Esophagus muscularis mucosa (tissue), 4 donors: ENCODE results near the gene PTRH2. TPM values are rescaled to one million over a fixed set of nuclear protein-coding genes. Genes with fewer than 3 reads are reported as not detected.

Source experiments
- DNase-seq: peaks from one replicate; pipeline ENCODE4 v3.0.0-alpha.2; 2017; ENCODE audit errors: extremely low spot score
- H3K27ac ChIP-seq, 4 donors: fragments of 200-600 bp; sonication (generic); replicated peaks in 1 of 4; 1 replicate in 3 of 4; 2 replicates in 1 of 4; pipeline ENCODE4 v1.5.1; 2016 to 2019; ENCODE audit warnings: mild to moderate bottlenecking in 1 of 4
- H3K27me3 ChIP-seq, 4 donors: fragments of 200-600 bp; sonication (generic); one replicate each; pipeline versions ENCODE4 v1.5.1 to v1.6.0; 2016 to 2019
- H3K36me3 ChIP-seq, 4 donors: fragments of 200-600 bp; sonication (generic); one replicate each; pipeline ENCODE4 v1.5.1; 2016 to 2019
- H3K4me1 ChIP-seq, 4 donors: fragments of 200-600 bp; sonication (generic); one replicate each; pipeline ENCODE4 v1.5.1; 2016 to 2019
- H3K4me3 ChIP-seq, 4 donors: fragments of 200-600 bp; sonication (generic); 1 replicate in 2 of 4; 2 replicates in 2 of 4; pipeline ENCODE4 v1.5.1; 2016 to 2019; ENCODE audit warnings: mild to moderate bottlenecking in 4 of 4, moderate library complexity in 1 of 4
- H3K9me3 ChIP-seq, 4 donors: fragments of 200-600 bp; sonication (generic); 1 replicate in 3 of 4; 2 replicates in 1 of 4; pipeline ENCODE4 v1.5.1; 2016 to 2019
- CTCF ChIP-seq, 3 experiments: fragments of 200-600 bp in 2 of 3; fragments of 450-650 bp in 1 of 3; sonication (generic) in 2 of 3; IDR thresholded peaks; one replicate each; pipeline ENCODE4 v1.5.1; 2017 to 2019; ENCODE audit warnings: antibody characterized with exemption in 3 of 3, mild to moderate bottlenecking in 2 of 3, moderate library complexity in 1 of 3
- EP300 ChIP-seq: sonication (generic); formaldehyde crosslinking; IDR thresholded peaks from one replicate; pipeline ENCODE4 v1.6.1; 2017; ENCODE audit warnings: antibody characterized with exemption
- POLR2A ChIP-seq: fragments of 450-650 bp; IDR thresholded peaks from one replicate; pipeline ENCODE4 v1.6.1; 2017; ENCODE audit warnings: antibody characterized with exemption, moderate library complexity, mild to moderate bottlenecking, low read depth
- POLR2AphosphoS5 ChIP-seq, 2 donors: sonication (generic); formaldehyde crosslinking; IDR thresholded peaks; one replicate each; pipeline ENCODE4 v1.6.1; 2017; ENCODE audit warnings: antibody characterized with exemption in 2 of 2
- WGBS: methylation state at CpG from one replicate; pipeline ENCODE4 v1.1.5; 2018; 5-methylcytosine and 5-hydroxymethylcytosine counted together
- intact Hi-C: fragments of 100-400 bp; cut with DNase I; formaldehyde crosslinking; loops from one replicate; pipeline ENCODE4 v1.15.1; 2023
- total RNA-seq, 4 donors: library from RNA; depleted of rRNA; stranded (reverse); fragments of >200 nt; gene quantifications; one replicate each; pipeline versions ENCODE4 v1.1.0 to v1.2.1, GENCODE V29; 2016

Gene PTRH2
- total RNA-seq, 4 donors from 2014 or later, result 11.4 to 31.1 (median 15.2) TPM

GRCh38 chr17:59730268-59730834, 23.1 kb upstream of the PTRH2 start:
- TF ChIP-seq POLR2A (no peak), POLR2AphosphoS5 (IDR thresholded peaks at IDR 0.05) (no peak), EP300 (no peak), CTCF (IDR thresholded peaks at IDR 0.05) (no peak)
- intact Hi-C loops, result no loop called here
- WGBS, result 69% methylated on average over 1 of the region's 1 CpG
- Histone ChIP-seq H3K36me3 (peaks cover 2 to 19% (median 7%) of the 10 kb centered on the region in 4 donors), H3K27me3 (no peaks in the 10 kb centered on the region), H3K9me3 (no peaks in the 10 kb centered on the region), H3K27ac (no peak overlapping the region), H3K4me3 (no peak overlapping the region), H3K4me1 (peaks cover 2 to 24% (median 16%) of the 10 kb centered on the region in 4 donors)
- DNase-seq, result no peak

- Histone ChIP-seq H3K9me3 (no peaks in the 10 kb centered on the region), H3K27me3 (no peaks in the 10 kb centered on the region), H3K36me3 (peaks cover 0 to 9% (median 3%) of the 10 kb centered on the region in 4 donors), H3K27ac (no peak overlapping the region), H3K4me3 (no peak overlapping the region), H3K4me1 (peaks cover 3 to 31% (median 21%) of the 10 kb centered on the region in 4 donors)
- intact Hi-C loops, result no loop called here
- TF ChIP-seq POLR2A (no peak), CTCF (IDR thresholded peaks at IDR 0.05) (no peak), EP300 (no peak), POLR2AphosphoS5 (IDR thresholded peaks at IDR 0.05) (no peak)
- no peak for DNase-seq
- WGBS, result 100% methylated on average over 1 of the region's 1 CpG
These were observed 20.7 kb upstream of the PTRH2 start for GRCh38 chr17:59727817-59728533.

- Histone ChIP-seq H3K4me1 (peaks cover 3 to 31% (median 23%) of the 10 kb centered on the region in 4 donors), H3K9me3 (no peaks in the 10 kb centered on the region), H3K36me3 (peaks cover 0 to 5% (median 0%) of the 10 kb centered on the region in 4 donors), H3K4me3 (no peak overlapping the region), H3K27ac (peak overlapping the region in 3 of 4 donors; percentile 44 to 50 (median 47)), H3K27me3 (no peaks in the 10 kb centered on the region)
- intact Hi-C loops, result no loop called here
- WGBS, result 49% methylated on average over 2 of the region's 2 CpGs
- no peak for DNase-seq
- TF ChIP-seq EP300, result no peak
- TF ChIP-seq CTCF (IDR thresholded peaks at IDR 0.05), result no peak
- TF ChIP-seq POLR2AphosphoS5 (IDR thresholded peaks at IDR 0.05), result peak in 1 of 2 donors; percentile 37
These were observed 18.5 kb upstream of the PTRH2 start for GRCh38 chr17:59725691-59726090.

- TF ChIP-seq CTCF (IDR thresholded peaks at IDR 0.05) (no peak), POLR2A (no peak), POLR2AphosphoS5 (IDR thresholded peaks at IDR 0.05) (no peak), EP300 (no peak)
- Histone ChIP-seq H3K27me3 (no peaks in the 10 kb centered on the region), H3K27ac (peak overlapping the region in 1 of 4 donors; percentile 50), H3K36me3 (no peaks in the 10 kb centered on the region), H3K4me3 (no peak overlapping the region), H3K4me1 (peaks cover 3 to 31% (median 20%) of the 10 kb centered on the region in 4 donors), H3K9me3 (no peaks in the 10 kb centered on the region)
- no peak for DNase-seq
- intact Hi-C loops, result no loop called here
- 61% methylated on average over 1 of the region's 1 CpG for WGBS
These were observed 16.4 kb upstream of the PTRH2 start for GRCh38 chr17:59723607-59724006.
